Endothelial cell (in vitro differentiated cells): ENCODE data around the gene HS6ST3. TPM values are rescaled to one million over a fixed set of nuclear protein-coding genes. Genes with fewer than 3 reads are reported as not detected.
A peak's percentile ranks its signal among the peaks of the same experiment; 100 is the strongest.

Experiments used
- DNase-seq: peaks from one replicate; pipeline ENCODE4 v3.0.0; 2021; ENCODE audit warnings: low spot score
- H3K27ac Mint-ChIP-seq: one replicate; pipeline ENCODE4 v1.8.0; 2021; ENCODE audit warnings: mixed read lengths, inconsistent platforms; ENCODE audit not compliant: unreplicated experiment
- H3K27me3 Mint-ChIP-seq: one replicate; pipeline ENCODE4 v1.8.0; 2021; ENCODE audit warnings: mild to moderate bottlenecking, moderate library complexity, mixed read lengths, inconsistent platforms; ENCODE audit not compliant: unreplicated experiment
- H3K36me3 Mint-ChIP-seq: one replicate; pipeline ENCODE4 v1.8.0; 2021; ENCODE audit warnings: mild to moderate bottlenecking, low read depth, mixed read lengths, inconsistent platforms; ENCODE audit not compliant: unreplicated experiment
- H3K4me1 Mint-ChIP-seq: one replicate; pipeline ENCODE4 v1.8.0; 2021; ENCODE audit warnings: mild to moderate bottlenecking, mixed read lengths, inconsistent platforms; ENCODE audit not compliant: unreplicated experiment
- H3K4me3 Mint-ChIP-seq: one replicate; pipeline ENCODE4 v1.8.0; 2021; ENCODE audit warnings: mild to moderate bottlenecking, mixed read lengths, inconsistent platforms; ENCODE audit not compliant: unreplicated experiment
- H3K9me3 Mint-ChIP-seq: one replicate; pipeline ENCODE4 v1.8.0; 2021; ENCODE audit warnings: mixed read lengths, inconsistent platforms; ENCODE audit not compliant: unreplicated experiment
- total RNA-seq: library from RNA; stranded (reverse); fragmentation: NEBNext Ultra II Directional; extraction: Animal tissue kit (Norgen Biotek cat#: 25700); gene quantifications from one replicate; pipeline ENCODE4 v1.2.1, GENCODE V29; 2021; ENCODE audit not compliant: unreplicated experiment
- TF ChIP-seq, protein P1 (sequence below): fragments of 200-600 bp; sonication (generic); IDR thresholded peaks from one replicate; pipeline ENCODE4 v1.5.0; 2021; ENCODE audit warnings: antibody characterized with exemption; ENCODE audit not compliant: unreplicated experiment

HS6ST3 gene
- total RNA-seq, 1 donor from 2014 or later = 1.9 TPM

DNA sequence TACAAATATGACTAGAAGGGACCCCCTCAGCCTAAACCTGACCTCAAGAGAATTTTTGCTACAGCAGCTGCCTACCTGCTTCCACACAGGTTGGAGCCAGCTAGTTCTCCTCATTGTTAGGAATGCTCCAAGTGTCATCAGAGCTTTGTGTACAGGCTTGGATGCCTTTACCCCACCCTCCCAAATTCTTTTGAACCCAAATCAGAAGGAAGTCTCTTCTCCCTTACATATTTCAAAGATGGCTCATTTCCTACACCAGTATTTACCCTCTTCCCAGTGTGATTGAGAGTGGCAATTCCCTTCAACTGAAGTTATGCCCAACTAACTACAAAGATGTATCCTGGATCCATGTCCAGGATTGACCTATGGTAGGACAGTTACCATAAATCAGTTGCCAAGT is 581.2 kb downstream of the HS6ST3 start:
- TF ChIP-seq, protein P1, sequence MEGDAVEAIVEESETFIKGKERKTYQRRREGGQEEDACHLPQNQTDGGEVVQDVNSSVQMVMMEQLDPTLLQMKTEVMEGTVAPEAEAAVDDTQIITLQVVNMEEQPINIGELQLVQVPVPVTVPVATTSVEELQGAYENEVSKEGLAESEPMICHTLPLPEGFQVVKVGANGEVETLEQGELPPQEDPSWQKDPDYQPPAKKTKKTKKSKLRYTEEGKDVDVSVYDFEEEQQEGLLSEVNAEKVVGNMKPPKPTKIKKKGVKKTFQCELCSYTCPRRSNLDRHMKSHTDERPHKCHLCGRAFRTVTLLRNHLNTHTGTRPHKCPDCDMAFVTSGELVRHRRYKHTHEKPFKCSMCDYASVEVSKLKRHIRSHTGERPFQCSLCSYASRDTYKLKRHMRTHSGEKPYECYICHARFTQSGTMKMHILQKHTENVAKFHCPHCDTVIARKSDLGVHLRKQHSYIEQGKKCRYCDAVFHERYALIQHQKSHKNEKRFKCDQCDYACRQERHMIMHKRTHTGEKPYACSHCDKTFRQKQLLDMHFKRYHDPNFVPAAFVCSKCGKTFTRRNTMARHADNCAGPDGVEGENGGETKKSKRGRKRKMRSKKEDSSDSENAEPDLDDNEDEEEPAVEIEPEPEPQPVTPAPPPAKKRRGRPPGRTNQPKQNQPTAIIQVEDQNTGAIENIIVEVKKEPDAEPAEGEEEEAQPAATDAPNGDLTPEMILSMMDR = no peak
- Mint-ChIP-seq H3K4me1 (peaks cover 8% of the 10 kb centered on the region), H3K4me3 (no peak overlapping the region), H3K36me3 (no peaks in the 10 kb centered on the region), H3K27ac (no peak overlapping the region), H3K9me3 (no peaks in the 10 kb centered on the region), H3K27me3 (peaks cover 1% of the 10 kb centered on the region)
- DNase-seq = no peak

DNA sequence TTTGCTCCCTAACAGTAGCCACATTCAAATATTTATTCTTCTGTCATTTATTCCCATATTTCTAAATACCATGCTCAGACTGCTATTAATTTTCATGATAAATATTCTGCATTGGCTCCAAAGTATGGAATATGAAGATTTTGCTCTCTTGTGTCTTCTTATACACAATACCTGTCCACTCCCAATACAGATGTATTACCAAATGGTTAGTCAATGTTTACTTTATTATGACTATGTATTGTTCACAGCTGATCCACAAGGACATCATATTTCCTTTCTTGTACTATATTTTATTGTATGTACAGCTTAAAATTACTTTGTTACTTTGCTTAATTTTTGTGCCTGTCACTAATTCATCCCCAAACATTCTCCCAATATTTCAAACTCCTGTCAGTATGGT is 582.1 kb downstream of the HS6ST3 start:
- H3K36me3 Mint-ChIP-seq = no peaks in the 10 kb centered on the region
- no peaks in the 10 kb centered on the region for H3K9me3 Mint-ChIP-seq
- peaks cover 1% of the 10 kb centered on the region for H3K27me3 Mint-ChIP-seq
- no peak overlapping the region for H3K4me3 Mint-ChIP-seq
- no peak overlapping the region for H3K27ac Mint-ChIP-seq
- TF ChIP-seq, protein P1 = no peak
- H3K4me1 Mint-ChIP-seq = peaks cover 8% of the 10 kb centered on the region
- DNase-seq = no peak

DNA sequence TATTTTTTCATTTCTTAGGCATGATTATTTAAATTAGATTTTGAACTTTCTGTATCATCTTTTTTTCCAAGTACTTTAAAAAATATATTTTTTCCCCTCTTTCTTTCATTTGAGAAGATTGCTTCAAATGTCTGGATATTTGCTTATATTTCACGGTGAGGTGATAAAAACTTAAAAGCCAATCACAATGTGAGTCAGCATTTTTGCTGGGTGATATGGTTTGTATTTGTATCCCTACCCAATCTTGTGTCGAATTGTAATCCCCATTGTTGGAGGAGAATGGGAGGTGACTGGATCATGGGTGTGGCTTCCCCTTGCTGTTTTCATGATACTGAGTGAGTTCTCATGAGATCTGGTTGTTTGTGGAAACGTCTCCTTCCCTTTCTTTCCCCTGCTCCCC is 583.9 kb downstream of the HS6ST3 start:
- peaks cover 8% of the 10 kb centered on the region for H3K4me1 Mint-ChIP-seq
- TF ChIP-seq, protein P1 = no peak
- H3K36me3 Mint-ChIP-seq = no peaks in the 10 kb centered on the region
- H3K27ac Mint-ChIP-seq = peak overlapping the region; percentile 87
- peak; percentile 5 for DNase-seq
- no peak overlapping the region for H3K4me3 Mint-ChIP-seq
- peaks cover 1% of the 10 kb centered on the region for H3K27me3 Mint-ChIP-seq
- H3K9me3 Mint-ChIP-seq = no peaks in the 10 kb centered on the region

DNA sequence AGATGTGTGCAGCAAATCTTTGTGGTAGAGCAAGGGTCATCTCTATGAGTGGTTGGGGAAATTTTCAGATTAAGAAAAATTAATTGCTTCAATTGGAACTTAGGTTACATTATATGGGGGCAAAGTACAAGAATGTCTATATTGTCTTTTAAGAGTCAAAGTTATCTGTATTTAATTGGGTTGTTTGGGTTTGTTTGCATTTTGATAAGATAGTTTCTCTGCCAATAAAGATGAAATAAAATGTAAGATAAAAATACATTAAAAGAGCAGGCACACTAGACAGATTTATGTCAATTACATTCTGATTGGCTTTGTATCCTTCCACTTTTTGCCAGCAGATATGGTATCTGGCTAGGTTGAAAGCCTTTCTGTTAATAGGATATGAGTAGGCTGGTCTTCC is 587.1 kb downstream of the HS6ST3 start:
- peaks cover 4% of the 10 kb centered on the region for H3K27me3 Mint-ChIP-seq
- H3K4me3 Mint-ChIP-seq = no peak overlapping the region

DNA sequence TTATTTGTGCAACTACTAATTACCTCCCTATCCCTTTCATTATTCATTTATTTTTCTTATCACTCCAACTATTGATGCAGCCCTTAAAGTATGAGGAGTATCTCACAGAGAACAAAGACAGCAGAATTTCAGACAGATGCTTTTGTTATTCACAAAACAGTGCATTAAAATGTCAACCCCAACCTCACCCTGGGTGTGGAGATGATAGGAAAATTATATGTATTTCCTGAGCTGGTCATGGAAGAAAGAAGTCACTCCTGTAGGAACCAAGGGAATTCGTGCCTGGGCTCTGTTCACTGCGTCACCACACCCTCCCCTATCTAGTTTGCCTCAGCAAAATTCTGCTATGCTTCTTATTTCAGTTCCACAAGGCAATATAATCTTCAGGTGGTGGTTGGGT is 588.9 kb downstream of the HS6ST3 start:
- no peak for DNase-seq
- Mint-ChIP-seq H3K4me1 (peaks cover 15% of the 10 kb centered on the region), H3K9me3 (no peaks in the 10 kb centered on the region), H3K27ac (no peak overlapping the region), H3K27me3 (peaks cover 4% of the 10 kb centered on the region), H3K36me3 (no peaks in the 10 kb centered on the region), H3K4me3 (no peak overlapping the region)
- TF ChIP-seq, protein P1 = no peak

More for the DNA sequence above, 587.1 kb downstream of the HS6ST3 start:
- no peak for DNase-seq
- no peak overlapping the region for H3K27ac Mint-ChIP-seq
- TF ChIP-seq, protein P1 = no peak
- H3K9me3 Mint-ChIP-seq = no peaks in the 10 kb centered on the region
- no peaks in the 10 kb centered on the region for H3K36me3 Mint-ChIP-seq
- peaks cover 15% of the 10 kb centered on the region for H3K4me1 Mint-ChIP-seq
